Erythroblast (primary cell): ENCODE data around the gene CRTAC1.

Experiments
- GATA1 ChIP-seq: IDR thresholded peaks from 2 replicates; pipeline ENCODE4 v1.6.1; 2011; ENCODE audit warnings: low read depth, mild to moderate bottlenecking, control low read depth, low read length, moderate library complexity
- POLR2A ChIP-seq: IDR thresholded peaks from 2 replicates; pipeline ENCODE4 v1.6.1; 2011; ENCODE audit warnings: mild to moderate bottlenecking, low read length

GRCh38 chr10:97858001-97858439 is 172.4 kb downstream of the CRTAC1 start:
- TF ChIP-seq POLR2A (no peak), GATA1 (no peak)
